Heart left ventricle (tissue), 13 donors: ENCODE results near the gene TNRC6A.
"Not testable (repeated sequence)": the region's sequence is repeated elsewhere in the genome, so short reads cannot be mapped to it uniquely, and the experiment has no call there.

Experiments
- CTCF ChIP-seq, 12 donors: fragments of 200-600 bp; sonication (generic) in 4 of 12; IDR thresholded peaks; one replicate each; pipeline versions ENCODE4 v1.5.0 to v1.8.0; 2018 to 2022; ENCODE audit warnings: antibody characterized with exemption in 12 of 12, mild to moderate bottlenecking in 5 of 12
- POLR2A ChIP-seq, 2 donors: fragments of 450-650 bp; IDR thresholded peaks; one replicate each; pipeline ENCODE4 v1.6.1; 2017; ENCODE audit warnings: antibody characterized with exemption in 2 of 2, mild to moderate bottlenecking in 2 of 2, moderate library complexity in 2 of 2
- donor health status: ischemic (EF 13 %, LVEDD 7.1; RV severe dilation, severe dysfunction).
- donor health status: DM: no; HTN: yes; CAD: no.
- donor health status: DM: no; HTN: no; CAD: no.
- donor health status: ischemic (EF 25% LVEDD 6.9; RV normal size, moderate dysfunction).
- donor health status: ischemic (EF 25% LVEDD 5.7; RV mildly dilated, moderate dysfunction).
- donor health status: ischemic (EF 35%, LVEDD 5.7; RV mildly dilated, moderate dysfunction).
- donor health status: nonischemic (EF 11% LVEDD 7.7; RV severe dilation, severe dysfunction).
- donor health status: DM: yes; HTN: yes; CAD: no.
- donor health status: PGD.
- donor health status: ischemic (EF 29% LVEDD 5.4; RV normal size, mild dysfunction).
- donor health status: nonischemic (EF 23%, LVEDD 6.1; RV moderate dilation, normal function).

- not testable (repeated sequence) for TF ChIP-seq CTCF, POLR2A (IDR thresholded peaks at IDR 0.05)
These were observed 83.4 kb downstream of the TNRC6A start for GRCh38 chr16:24812813-24813212.
